Measurements from ENCODE around the gene PGAP1.

DNA sequence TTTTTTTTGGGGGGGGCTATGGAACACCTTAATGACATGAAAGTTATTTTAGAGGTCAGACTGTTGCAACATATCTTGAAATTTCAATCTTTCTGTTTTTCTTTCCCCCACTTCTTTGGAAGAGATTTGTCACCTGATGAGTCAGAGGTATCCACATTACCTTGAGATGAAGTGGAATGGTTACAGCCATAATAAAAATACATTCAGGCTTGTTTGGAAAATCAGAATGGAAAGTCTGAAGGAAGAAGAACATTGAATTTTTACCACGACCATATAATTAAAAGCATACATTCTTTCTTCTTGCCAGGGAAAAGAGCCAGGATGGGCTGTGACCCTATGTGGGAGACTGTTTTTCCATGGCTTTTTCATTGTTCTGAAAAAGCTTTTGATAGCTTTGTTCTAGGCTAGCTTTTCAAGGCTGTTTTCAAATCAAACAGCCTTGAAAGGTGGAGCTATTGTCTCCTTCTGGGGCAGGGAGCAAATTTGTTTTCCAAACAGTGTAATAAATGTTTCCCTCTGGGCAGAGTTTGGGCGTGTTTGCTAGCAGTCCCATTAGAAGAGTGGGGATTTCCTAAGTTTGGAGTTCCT is 124.7 kb downstream of the PGAP1 start:
- TF ChIP-seq POLR2A (IDR thresholded peaks at IDR 0.05) = no peak
- TF ChIP-seq, protein P1, sequence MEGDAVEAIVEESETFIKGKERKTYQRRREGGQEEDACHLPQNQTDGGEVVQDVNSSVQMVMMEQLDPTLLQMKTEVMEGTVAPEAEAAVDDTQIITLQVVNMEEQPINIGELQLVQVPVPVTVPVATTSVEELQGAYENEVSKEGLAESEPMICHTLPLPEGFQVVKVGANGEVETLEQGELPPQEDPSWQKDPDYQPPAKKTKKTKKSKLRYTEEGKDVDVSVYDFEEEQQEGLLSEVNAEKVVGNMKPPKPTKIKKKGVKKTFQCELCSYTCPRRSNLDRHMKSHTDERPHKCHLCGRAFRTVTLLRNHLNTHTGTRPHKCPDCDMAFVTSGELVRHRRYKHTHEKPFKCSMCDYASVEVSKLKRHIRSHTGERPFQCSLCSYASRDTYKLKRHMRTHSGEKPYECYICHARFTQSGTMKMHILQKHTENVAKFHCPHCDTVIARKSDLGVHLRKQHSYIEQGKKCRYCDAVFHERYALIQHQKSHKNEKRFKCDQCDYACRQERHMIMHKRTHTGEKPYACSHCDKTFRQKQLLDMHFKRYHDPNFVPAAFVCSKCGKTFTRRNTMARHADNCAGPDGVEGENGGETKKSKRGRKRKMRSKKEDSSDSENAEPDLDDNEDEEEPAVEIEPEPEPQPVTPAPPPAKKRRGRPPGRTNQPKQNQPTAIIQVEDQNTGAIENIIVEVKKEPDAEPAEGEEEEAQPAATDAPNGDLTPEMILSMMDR (IDR thresholded peaks at IDR 0.05) = no peak
- TF ChIP-seq POLR2AphosphoS5 (IDR thresholded peaks at IDR 0.05) = no peak
- TF ChIP-seq EP300 (IDR thresholded peaks at IDR 0.05; ENCODE audit: low read depth) = no peak
